NCI-H2171 treated with DMSO at 0.1 percent for 48 hours (cell line): Measurements from ENCODE around the gene ITIH1.

Experiments used
- DNase-seq: peaks from one replicate; lab custom pipeline; 2025; lab: John Stamatoyannopoulos, UW

ITIH1 gene

DNA sequence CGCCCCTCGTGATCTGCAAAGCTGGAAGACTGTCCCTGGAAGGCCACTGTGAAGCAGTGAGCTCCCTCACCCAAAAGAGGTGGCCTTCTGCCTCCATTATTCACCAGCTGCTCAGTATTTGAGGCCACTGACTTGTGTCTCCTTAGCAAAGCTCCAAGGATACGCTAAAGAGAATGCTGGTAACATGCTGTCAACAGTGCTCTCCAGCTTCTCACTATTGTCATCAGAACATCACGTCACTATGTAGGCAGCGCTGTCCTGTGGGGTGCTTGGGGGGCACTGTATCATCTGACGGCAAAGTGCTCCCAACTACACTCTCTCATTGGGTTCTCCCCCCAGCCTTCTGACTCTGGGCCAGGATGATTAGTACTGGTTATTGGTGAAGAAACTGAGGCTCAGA is 38.8 kb downstream of the ITIH1 start:
- no peak for DNase-seq

DNA sequence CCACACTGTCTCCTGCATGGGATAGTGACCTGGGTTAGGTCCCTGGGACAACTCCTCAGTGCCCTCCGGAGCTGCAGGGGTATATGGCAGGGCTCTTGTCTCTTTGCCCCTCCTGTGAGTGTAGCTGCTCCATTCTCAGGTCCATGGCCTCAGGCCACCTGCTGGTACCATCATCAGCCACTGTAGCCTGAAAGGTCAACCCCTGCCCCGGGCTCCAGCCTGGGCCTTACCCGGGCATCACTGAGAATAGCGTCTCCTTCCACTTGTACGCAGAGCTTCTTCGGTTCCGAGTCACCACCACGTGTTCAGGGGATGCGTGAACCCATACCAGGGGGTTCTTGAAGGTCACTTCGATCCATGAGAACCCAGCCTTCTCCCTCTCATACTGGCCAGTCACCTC is 39.3 kb downstream of the ITIH1 start:
- DNase-seq: no peak

DNA sequence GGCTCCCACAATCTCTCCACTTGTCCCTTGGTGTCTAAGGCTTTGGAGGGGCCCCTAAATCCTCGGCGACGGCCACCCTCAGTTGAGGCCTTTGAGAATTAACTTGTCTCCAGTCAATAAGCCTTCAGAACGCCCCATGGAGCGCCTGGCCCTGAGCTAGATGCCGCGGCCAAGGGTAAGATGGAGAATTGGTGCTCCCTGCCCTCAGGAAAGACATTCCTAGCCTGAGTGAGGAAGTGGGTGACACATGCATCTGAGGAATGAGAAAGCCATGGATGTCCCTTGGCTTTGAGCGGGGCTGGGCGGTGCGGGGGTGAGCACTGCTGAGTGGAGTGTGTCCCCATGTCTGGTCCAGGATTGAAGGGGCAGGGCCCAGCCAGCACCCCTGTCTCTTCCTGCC is 39.8 kb downstream of the ITIH1 start:
- no peak for DNase-seq

DNA sequence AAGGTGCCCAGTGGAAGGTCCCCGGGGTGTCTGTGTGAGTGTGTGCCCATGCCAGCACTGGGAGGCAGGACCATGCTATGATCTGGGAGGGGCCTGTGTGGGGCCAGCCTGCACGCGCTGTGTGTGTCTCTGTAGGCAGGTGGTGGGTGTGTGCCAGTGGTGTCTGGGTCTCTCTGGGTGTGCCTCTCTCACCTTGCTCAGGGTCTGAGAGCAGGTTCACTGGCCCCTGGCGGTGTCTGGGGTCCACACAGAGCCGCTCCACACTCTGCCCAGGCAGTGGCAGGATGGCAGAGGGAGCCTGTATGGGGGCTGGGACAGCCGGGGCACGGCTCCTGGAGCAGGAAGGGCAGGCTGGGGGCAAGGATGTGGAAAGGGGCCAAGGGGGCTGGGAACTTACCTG is 40.5 kb downstream of the ITIH1 start:
- no peak for DNase-seq

DNA sequence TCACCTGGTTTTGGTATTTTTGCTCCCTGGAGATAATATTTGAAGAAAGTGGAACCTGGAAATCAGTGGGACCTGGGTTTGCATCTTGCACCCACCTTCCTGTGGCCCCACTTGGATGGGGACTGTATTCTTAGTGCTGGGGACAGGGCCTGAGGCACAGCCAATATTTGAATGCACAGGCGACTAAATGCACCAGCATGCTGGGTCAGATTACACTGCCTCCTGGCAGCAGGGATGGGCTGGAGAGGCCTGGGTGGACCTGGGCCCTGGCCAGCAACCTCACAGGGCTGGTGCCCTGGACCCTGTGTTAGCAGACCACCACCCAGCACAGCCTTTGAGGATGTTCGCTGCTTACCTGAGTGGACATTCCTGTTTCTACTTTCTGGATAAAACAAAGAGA is 42.5 kb downstream of the ITIH1 start:
- DNase-seq: no peak

DNA sequence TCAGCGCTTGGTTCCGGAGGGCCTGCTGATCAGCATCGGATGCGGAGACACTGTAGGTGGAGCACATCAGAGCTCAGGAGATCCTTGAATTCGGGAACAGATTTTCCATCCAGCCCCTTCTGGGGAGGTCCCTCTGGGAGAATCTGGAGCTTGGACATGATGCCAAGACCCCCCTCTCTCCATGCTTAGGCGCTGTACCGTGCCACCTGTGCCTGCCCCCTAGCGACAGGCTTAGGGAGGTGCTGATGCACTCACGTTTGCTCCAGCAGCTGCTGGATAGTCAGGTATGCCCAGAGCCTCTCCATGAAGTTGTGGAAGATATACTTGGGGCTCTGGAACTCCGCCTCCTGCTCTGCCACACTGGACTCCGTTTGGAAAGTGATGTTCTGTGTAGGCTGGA is 43.3 kb downstream of the ITIH1 start:
- DNase-seq: no peak

DNA sequence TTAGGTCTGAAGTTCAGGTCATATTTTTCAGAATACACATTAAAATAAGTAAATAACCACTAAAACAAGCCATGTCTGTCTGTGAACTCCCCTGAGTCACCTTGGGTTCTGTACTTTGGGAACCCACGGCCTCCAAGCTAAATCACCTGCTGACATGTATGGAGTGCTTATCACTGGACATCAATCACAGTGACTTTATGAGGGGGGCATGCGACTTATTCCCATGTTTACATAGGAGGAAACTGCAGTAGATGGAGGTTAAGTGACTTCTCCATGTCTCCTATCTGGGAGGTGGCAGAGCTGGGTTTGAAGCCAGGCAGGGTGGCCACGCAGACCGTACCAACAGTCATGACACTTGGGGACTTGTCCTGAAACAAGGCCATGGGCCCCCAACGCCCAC is 45.0 kb downstream of the ITIH1 start:
- no peak for DNase-seq

DNA sequence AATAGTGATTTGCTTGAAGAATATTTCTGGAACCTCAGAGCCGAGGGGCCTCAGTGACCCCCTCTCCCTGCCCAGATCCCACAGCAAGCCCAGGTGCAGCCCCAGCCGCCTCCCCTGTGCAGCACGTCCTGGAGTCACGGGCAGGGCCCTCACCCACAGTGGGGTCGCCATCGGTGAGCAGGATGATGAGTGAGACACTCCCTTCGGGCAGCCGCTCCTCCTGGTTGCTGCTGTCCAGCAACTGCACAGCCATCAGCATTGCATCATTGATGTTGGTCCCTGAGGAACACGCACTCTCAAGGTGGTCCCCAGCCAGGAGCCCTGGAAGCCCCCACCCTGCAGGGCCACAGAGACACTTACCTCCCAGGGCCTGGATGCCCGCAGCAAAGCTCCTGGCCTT is 46.6 kb downstream of the ITIH1 start:
- no peak for DNase-seq

DNA sequence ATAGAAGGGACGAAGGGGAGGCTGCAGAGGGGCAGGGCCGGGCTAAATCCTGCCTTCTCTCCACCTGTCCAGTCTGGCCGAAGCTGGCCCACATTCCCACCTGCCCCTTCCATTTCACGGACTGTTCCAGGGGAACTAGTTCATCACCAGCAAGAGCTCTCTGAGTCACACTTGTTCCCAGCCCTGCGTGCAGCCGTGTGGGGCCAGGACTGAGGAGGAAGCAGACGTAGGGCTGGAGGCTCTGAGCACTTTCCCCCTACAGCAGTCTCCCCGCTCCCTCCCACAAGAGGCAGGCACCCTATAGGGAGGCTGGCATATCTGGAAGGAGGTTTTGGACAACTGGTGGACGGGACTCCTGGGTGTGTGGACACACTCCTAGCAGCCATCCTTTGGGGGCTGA is 50.0 kb downstream of the ITIH1 start:
- no peak for DNase-seq

DNA sequence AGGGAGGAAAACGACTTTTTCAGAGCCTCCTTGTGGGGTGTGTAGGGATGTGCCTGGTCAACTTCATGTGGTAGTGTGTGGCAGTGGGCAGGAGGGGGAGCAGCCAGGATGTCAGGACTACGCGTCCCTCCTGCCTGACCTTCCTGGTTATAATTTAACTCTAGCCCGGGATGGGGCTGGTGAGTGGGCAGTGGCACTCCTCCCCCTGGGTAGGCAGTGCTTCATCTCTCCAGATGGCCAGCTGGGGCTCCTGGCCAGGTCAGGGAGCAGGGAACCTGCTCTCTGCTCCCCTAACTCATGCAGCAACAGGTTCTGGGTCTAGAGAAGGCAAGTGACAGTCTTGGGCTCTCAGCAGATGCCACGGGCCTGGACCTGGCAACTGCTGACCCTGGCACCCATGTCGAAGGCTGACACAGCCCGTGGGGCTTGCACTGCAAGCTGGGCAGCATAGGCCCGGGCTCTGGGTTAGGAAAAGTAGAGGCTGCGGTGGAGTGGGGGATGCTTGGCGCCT is 50.5 kb downstream of the ITIH1 start:
- DNase-seq: no peak

DNA sequence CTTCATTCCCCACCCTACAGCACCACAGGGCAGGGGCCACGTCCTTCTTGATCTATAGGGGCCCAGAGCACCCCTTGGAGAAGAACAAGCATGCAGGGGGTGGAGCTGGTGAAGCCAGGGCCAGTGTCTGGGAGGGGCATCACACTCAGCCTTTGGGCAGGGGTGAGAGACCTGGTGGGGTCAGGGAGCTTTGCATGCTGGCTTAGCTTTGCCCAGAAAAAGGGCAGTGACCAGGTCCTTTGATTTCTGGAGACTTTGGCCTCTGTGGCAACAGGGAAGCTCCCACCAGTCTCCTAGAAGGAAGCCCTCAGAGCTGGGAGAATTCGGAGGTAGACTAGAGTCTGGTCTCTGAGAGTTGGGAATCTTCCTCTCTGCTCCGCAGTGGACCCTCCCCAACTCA is 52.1 kb downstream of the ITIH1 start:
- no peak for DNase-seq

DNA sequence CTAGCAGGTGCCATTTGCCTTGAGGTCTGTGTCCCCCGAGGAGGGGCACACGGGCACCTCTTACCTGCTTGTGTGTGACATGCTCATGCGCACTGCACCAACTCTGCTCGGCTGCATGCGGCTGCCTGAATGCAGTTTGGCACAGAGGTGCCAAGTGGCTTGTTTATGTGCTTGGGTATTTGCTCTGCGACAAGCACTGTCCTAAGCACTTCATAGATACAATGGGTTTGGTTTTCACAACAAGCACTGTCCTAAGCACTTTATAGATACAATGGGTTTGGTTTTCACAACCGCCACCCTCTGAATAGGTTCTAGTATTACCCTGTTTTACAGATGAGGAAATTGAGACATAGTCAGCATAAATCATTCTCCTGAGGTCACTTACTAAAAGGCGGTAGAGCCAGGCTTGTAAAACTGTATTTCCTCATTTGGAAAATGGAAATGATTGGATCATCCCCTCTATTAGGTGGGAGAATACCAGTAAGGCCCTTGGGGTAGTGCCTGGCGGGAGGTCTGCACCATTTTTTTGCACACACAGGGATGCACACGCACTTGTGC is 52.6 kb downstream of the ITIH1 start:
- DNase-seq: no peak

DNA sequence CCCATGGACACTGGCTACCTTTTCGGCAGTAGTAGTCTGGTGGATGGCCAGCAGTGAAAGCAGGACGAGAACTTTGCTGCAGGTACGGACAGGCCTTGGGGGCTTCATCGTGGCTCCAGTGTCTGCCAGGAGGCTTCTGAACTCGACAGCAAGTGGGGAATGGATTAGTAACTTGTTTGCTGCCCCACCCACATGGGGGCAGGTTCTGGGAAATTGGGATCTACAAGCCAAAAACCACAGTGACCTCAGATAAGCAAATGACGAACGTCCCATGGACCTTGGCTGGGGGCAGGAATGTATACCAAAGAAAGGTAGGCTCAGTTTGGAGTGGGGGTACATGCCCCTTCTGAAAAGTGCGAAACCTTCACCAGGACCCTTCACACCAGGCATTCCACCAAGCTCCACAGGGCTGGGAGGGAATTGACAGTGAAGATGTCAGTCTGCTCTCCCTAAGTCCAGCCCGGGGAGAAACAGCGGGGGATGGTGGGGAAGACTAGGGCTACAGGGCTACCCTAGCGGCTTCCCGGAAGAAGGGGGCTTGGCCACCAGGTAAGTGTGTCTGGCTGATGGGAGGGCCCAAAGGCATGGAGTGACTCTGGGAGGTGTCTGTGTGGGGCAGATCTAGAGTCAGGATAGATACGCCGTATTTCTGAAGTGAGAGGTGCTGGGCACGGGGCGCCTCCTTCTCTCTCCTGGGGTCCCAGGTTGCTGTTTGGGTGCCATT is 53.3 kb downstream of the ITIH1 start, which contains the start of gene ITIH4:
Gene ITIH4, minus strand, starts transcription at position 138 of the 724 bp plus-strand sequence. Its CDS starts 30 bp downstream, at position 108.
- no peak for DNase-seq

DNA sequence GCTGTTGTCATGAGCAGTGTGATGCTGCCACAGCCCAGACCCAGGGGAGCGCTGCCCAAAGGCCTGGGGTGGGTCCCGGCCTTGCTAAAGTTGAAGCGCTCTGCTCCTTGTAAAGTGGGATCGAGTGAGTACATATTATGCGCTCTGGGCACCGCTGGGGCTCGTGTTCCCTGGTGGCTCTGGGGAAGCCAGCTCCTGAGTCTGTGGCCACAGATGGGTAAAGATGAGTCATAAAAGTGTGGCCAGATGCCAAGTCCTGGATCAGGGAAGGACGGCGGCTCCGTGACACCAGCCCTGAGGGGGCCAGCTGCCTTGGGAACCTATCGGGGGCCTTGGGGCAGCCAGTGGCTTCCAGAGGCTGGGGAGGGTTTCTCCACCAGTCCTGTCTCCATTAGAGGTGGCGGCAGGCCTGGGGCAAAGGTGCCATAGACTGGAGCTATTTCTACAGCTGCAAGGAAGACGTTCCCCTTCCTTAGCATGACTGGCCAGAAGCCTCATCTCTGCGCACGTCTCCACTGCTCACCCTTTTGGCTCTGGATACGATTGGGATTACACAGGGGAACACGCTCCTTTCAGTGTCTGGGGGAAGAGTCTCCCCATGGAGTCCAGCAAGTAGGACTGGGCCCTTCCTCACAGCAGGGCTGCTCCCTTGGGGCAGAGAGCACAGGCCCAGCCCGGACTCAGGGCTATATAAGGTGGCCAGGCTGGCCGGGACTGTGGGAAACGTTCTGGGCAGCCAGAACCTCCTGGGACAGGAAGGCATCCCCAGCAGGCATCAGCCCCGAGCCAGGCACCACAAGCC is 54.3 kb downstream of the ITIH1 start:
- peak; percentile 67 for DNase-seq

DNA sequence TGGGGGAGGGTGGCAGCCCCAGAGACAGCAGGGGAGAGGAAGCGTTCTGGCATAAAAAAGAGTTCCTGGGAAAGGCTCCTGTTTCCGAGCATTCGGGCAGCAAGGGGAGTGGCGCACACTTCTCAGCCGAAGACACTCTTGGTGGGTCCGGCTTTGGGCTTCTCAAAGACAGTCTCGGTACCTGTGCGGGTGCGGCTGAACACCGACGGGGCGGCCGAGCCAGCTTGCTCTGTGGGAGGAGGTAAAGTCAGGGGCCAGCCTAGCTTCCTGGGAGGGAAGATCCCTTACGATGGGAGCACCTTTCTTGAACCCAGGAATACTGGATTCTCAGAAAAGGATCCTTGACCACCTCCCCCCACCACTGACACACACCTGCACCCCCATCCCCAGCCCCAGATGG is 55.8 kb downstream of the ITIH1 start:
- DNase-seq: no peak

DNA sequence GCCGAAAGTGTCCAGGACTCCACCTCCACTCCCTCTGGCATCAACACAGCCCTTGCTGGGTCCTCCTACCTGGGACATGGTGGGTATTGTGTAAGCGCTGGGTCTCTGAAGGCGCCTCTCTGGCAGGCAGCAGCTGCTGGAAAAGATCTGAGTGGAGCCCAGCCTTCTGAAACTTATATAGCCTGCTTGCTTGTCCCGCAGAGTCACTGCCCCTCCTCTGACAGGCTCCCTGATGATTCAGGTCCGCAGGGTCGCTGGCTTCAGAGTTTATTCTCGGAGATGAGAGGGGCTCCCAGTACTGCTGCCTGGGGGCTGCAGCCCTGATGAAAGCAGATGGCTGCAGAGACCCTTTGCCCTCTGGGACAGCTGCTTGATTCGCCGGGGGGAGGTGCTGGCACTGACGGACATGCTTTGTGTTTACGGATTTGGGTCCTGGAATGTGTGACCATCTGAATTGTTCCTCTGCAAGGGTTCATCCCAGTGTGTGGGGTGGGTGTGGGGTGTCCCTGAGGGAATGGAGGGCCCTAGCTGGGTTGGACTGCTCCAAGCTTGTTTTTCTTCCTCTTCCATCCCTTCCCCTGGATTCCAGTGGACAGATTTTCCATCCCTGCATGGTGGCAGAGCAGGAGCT is 57.6 kb downstream of the ITIH1 start, which contains the start of gene MUSTN1:
Gene MUSTN1, minus strand, starts transcription at position 149 of the 631 bp plus-strand sequence. Its CDS starts 71 bp downstream, at position 78.
- DNase-seq: no peak

DNA sequence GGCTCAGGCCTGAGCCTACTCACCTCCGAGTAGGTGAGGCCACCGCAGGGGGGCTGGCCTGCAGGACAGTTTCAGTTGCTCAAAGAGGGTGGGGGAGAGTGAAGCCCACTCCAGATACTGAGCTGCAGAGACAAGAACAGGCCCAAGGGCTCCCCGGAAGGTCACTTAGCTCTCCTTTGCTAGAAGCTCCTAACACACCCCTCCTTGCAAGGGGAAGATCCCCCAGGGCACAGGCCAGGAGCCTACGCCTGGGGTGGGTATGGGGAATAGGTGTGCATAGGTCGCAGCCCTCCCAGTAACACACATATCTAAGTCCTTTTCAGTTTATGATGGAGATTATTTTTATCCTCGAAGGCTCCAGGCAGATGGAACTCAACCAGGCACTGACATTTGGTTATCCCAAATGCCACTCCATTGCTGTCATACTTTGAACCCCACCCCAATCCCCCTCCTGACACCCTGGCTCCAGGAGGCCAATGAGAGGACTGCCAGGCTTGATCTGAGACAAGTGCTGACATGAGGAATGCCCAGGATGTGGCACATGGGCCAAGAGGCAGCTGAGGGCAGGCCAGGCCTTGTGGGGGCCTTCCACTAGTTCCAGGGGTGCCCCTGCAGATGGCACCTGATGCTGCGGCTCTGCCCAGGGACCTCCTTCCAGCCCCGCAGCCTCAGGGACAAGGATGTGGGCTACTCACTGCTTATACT is 58.5 kb downstream of the ITIH1 start:
- DNase-seq: no peak

DNA sequence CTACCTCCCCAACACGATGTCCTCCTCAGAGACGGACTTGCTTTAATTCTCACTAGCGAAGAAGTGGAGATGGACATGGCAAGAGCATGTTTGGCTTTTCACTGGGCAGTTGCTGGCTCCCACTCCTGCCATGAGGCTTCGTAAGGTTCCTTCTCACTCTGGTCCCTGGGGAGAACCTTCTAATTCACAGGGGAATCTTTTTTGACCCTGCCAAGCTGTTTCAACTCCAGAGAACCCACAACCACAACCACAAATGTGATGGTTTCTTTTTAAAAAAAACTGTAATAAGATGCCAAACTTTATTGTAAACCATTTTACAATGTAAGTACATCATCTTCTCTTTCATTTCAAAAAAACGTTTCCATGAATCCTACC is 59.1 kb downstream of the ITIH1 start:
- DNase-seq: no peak

DNA sequence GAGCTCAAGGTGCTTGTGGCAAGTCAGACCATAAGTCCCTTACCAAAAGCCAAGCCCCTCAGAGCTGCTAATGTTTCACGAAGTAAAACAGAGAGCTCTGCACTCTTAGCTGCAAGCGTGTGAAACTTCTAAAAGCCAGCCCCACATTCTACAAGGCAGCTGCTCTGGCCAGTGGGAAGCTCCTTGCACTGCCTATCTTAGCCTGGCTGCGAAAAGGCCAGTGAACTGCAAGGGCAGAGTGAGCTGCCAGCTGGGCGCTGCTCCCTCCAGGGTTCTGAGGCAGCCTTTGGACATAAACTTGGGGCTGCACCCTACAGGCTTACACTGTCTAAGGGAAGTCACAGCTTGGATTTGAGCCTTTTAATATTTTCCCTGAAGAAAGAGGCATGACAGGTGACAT is 59.6 kb downstream of the ITIH1 start:
- no peak for DNase-seq

DNA sequence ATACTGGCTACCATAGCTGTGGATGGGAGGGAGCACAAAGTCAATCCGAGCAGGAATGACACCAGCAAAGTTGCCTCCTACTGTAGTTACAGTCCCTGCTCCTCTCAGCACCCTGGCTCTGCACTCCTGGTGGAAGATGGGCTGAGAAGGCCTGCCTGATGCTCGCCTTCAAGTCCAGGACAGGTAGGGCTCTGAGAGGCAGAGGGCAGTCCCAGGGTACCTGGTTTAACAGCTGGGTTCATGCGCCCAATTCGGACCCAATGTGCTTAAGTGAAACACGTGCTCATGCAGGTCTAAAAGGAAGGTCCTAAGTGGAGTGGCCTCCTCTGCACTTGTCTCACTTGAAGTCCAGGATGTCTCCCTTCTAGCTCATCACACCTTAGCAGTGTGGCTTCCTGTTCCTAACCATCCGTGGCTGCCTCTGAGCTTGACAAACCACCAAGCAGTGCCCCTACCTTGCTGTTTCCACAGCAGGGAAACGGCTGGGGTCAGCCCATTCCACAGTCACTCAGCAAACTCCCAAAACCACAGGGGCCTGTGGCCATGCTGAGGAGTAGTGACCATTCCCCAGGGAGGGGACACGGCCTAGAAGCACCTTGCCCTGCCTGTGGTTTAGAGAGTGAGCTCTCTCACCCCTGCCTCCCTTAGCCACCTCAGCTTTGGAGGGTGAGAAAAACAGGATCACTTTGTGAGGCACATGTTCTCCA is 61.3 kb downstream of the ITIH1 start:
- no peak for DNase-seq

DNA sequence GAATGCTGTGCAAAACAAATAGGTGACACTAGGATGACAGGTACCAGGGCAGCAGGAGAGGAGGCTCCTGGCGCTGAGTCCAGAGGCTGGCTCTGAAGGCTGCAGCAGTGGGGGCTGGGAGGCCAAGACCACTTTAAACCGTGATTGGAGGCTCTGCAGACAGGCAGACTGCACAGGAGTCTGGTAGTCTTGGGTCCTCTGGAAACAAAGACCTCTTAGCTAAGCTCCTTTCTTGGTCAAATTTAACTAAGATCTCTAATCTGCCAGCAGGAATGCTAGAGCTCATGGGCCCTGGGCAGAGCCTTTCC is 61.8 kb downstream of the ITIH1 start:
- DNase-seq: no peak
